ENCODE results near the gene TTLL8. TPM values are rescaled to one million over a fixed set of nuclear protein-coding genes. Genes with fewer than 3 reads are reported as not detected.

The TTLL8 gene
- total RNA-seq, 1 experiment from 2014 or later: not detected

GRCh38 chr22:49998718-49999062 is 59.4 kb downstream of the TTLL8 start:
- Histone ChIP-seq H3K9me3 (ENCODE audit: control insufficient read depth, low read depth, low read length) (no peaks in the 10 kb centered on the region), H3K4me1 (ENCODE audit: insufficient read depth, low read length) (no peaks in the 10 kb centered on the region), H4K5ac (ENCODE audit: insufficient read length, low read depth, low read length) (no peak overlapping the region), H3K27ac (ENCODE audit: insufficient read length, low read depth, low read length) (no peak overlapping the region), H2BK12ac (ENCODE audit: insufficient read length, low read depth, low read length) (no peak overlapping the region), H3K23me2 (ENCODE audit: insufficient read length, low read depth, low read length, poor library complexity, severe bottlenecking) (peaks cover 4% of the 10 kb centered on the region), H3K56ac (ENCODE audit: insufficient read length, low read depth, low read length) (no peak overlapping the region), H4K8ac (replicated peaks; ENCODE audit: insufficient read length, low read depth, low read length) (no peak overlapping the region), H3T11ph (ENCODE audit: low read length) (no peak overlapping the region), H2AFZ (ENCODE audit: low read length) (no peak overlapping the region), H2AK5ac (ENCODE audit: insufficient read length, low read length) (no peak overlapping the region), H4K91ac (ENCODE audit: insufficient read length, low read depth, low read length) (no peak overlapping the region), H3K79me2 (ENCODE audit: insufficient read depth, low read length) (no peaks in the 10 kb centered on the region), H3K9ac (ENCODE audit: extremely low read depth, insufficient read length, low read length) (no peak overlapping the region), H2BK20ac (ENCODE audit: low read depth, low read length, poor library complexity, severe bottlenecking) (no peak overlapping the region), H3K4me2 (ENCODE audit: insufficient read depth, insufficient read length, low read length) (peak overlapping the region; percentile 60), H2BK5ac (ENCODE audit: insufficient read length, low read length) (no peak overlapping the region), H2BK15ac (ENCODE audit: low read depth, low read length) (no peak overlapping the region), H2BK120ac (ENCODE audit: low read depth, low read length, poor library complexity, severe bottlenecking) (no peak overlapping the region), H3K23ac (ENCODE audit: insufficient read length, low read depth, low read length) (no peak overlapping the region), H3K18ac (ENCODE audit: insufficient read length, low read depth, low read length) (no peak overlapping the region), H3K14ac (ENCODE audit: insufficient read depth, low read length) (no peak overlapping the region), H3K27me3 (ENCODE audit: insufficient read depth, low read length) (peaks cover 9% of the 10 kb centered on the region; the same call in 1 of the 2 replicates), H3K79me1 (ENCODE audit: insufficient read depth, low read depth, low read length, poor library complexity, severe bottlenecking) (no peaks in the 10 kb centered on the region), H3K4ac (ENCODE audit: low read depth, low read length) (no peak overlapping the region), H4K20me1 (ENCODE audit: control insufficient read depth, insufficient read depth, insufficient read length) (no peaks in the 10 kb centered on the region)
- no CpG with 5 or more reads among the region's 14 CpGs for WGBS (ENCODE audit: extremely low coverage, insufficient read length, low lambda C conversion rate)
- TF ChIP-seq CTCF (conservative IDR thresholded peaks at IDR 0.05): no peak
- Mint-ChIP-seq H3K4me1 (peaks cover 11 to 18% of the 10 kb centered on the region in 2 experiments; a peak in 3 of 4 replicates), H3K27ac (no peak overlapping the region; a peak in 1 of 7 replicates), H3K9me3 (no peaks in the 10 kb centered on the region; a peak in 2 of 5 replicates), H3K4me3 (peak overlapping the region; percentile 49 to 75), H3K27me3 (ENCODE audit: low read depth) (peaks cover 32% of the 10 kb centered on the region), H3K36me3 (ENCODE audit: insufficient read depth in 1 of 3, low read depth in 3 of 3) (no peaks in the 10 kb centered on the region; a peak in 1 of 7 replicates)
- DNase-seq: no peak
